Astrocyte of the cerebellum (primary cell): ENCODE results near the gene IFITM1.
"Not testable (repeated sequence)": the region's sequence is repeated elsewhere in the genome, so short reads cannot be mapped to it uniquely, and the experiment has no call there.

ENCODE experiments used
- DNase-seq: peaks from one replicate; pipeline ENCODE4 v3.0.0-alpha.2; 2011; ENCODE audit warnings: low read depth
- H3K4me3 ChIP-seq: 2 replicates; pipeline ENCODE4 v1.5.1; 2011; ENCODE audit warnings: mild to moderate bottlenecking, low read depth, low read length, moderate library complexity
- CTCF ChIP-seq: IDR thresholded peaks from 2 replicates; pipeline ENCODE4 v1.5.1; 2012; ENCODE audit warnings: low read length, low read depth, moderate library complexity, mild to moderate bottlenecking; ENCODE audit errors: missing control alignments
- in situ Hi-C: cut with HindIII; loops from 2 replicates; pipeline ENCODE4 v1.10.0; 2017; ENCODE audit warnings: low sequenced_read_pairs

IFITM1 gene

GRCh38 chr11:308740-309665 is 4.8 kb upstream of the IFITM1 start:
- in situ Hi-C loops, DNase-seq: not testable (repeated sequence)
- H3K4me3 ChIP-seq = peak overlapping the region; percentile 54

- peak overlapping the region; percentile 54 for H3K4me3 ChIP-seq
- in situ Hi-C loops, DNase-seq: not testable (repeated sequence)
Measured at GRCh38 chr11:309979-310572, 3.8 kb upstream of the IFITM1 start.

GRCh38 chr11:311013-311748 is 2.7 kb upstream of the IFITM1 start:
- in situ Hi-C loops, DNase-seq: not testable (repeated sequence)
- peak overlapping the region; percentile 26 for H3K4me3 ChIP-seq

- no peak for TF ChIP-seq CTCF
- no peak for DNase-seq
- in situ Hi-C loops = no loop called here
- H3K4me3 ChIP-seq = no peak overlapping the region
Measured at GRCh38 chr11:312092-312816, 1.6 kb upstream of the IFITM1 start.

GRCh38 chr11:313304-313786 is 495 bp upstream of the IFITM1 start:
- no peak for TF ChIP-seq CTCF
- in situ Hi-C loops = no loop called here
- no peak for DNase-seq
- peak overlapping the region; percentile 61 for H3K4me3 ChIP-seq

- in situ Hi-C loops, DNase-seq: not testable (repeated sequence)
- peak overlapping the region; percentile 61 for H3K4me3 ChIP-seq
Measured at GRCh38 chr11:314554-314875, 675 bp downstream of the IFITM1 start.

- in situ Hi-C loops = no loop called here
- H3K4me3 ChIP-seq = peak overlapping the region; percentile 61
- no peak for DNase-seq
- no peak for TF ChIP-seq CTCF
Measured at GRCh38 chr11:315051-315481, 1.2 kb downstream of the IFITM1 start.

- no peak for DNase-seq
- TF ChIP-seq CTCF = no peak
- in situ Hi-C loops = no loop called here
- H3K4me3 ChIP-seq = peak overlapping the region; percentile 61
Measured at GRCh38 chr11:315516-315994, 1.7 kb downstream of the IFITM1 start.
